ENCODE data around the gene CLASRP.
"Not testable (repeated sequence)": the region's sequence is repeated elsewhere in the genome, so short reads cannot be mapped to it uniquely, and the experiment has no call there.

Gene CLASRP

GRCh38 chr19:45104658-45105349 lies 66.0 kb downstream of the CLASRP start:
- no peak for DNase-seq

GRCh38 chr19:45106363-45106762 lies 67.5 kb downstream of the CLASRP start:
- DNase-seq = not testable (repeated sequence)

- no peak for DNase-seq
Observed at GRCh38 chr19:45107621-45108150, 68.8 kb downstream of the CLASRP start.

- no peak for DNase-seq
Observed at GRCh38 chr19:45110851-45111266, 72.0 kb downstream of the CLASRP start.

GRCh38 chr19:45112111-45112827 lies 73.4 kb downstream of the CLASRP start:
- DNase-seq = no peak

- DNase-seq = no peak
Observed at GRCh38 chr19:45113628-45114027, 74.8 kb downstream of the CLASRP start.

GRCh38 chr19:45114116-45114515 lies 75.3 kb downstream of the CLASRP start:
- DNase-seq = no peak

GRCh38 chr19:45115809-45116615 lies 77.2 kb downstream of the CLASRP start:
- no peak for DNase-seq

- peak; percentile 6 for DNase-seq
Observed at GRCh38 chr19:45117167-45117594, 78.3 kb downstream of the CLASRP start.

- DNase-seq = no peak
Observed at GRCh38 chr19:45117671-45118070, 78.8 kb downstream of the CLASRP start.

GRCh38 chr19:45118106-45118505 lies 79.3 kb downstream of the CLASRP start:
- no peak for DNase-seq

- DNase-seq = not testable (repeated sequence)
Observed at GRCh38 chr19:45118591-45119355, 79.9 kb downstream of the CLASRP start.

GRCh38 chr19:45119582-45119981 lies 80.7 kb downstream of the CLASRP start:
- no peak for DNase-seq
